GM13977 (cell line): ENCODE measurements around the gene ENKUR.

Experiments
- DNase-seq: peaks from one replicate; pipeline ENCODE4 v3.0.0; 2012; ENCODE audit warnings: low spot score
- CTCF ChIP-seq: IDR thresholded peaks from 2 replicates; pipeline ENCODE4 v1.5.1; 2012; ENCODE audit warnings: mild to moderate bottlenecking, control low read depth; ENCODE audit not compliant: insufficient read depth; ENCODE audit errors: extremely low read depth, missing control alignments
- in situ Hi-C: fragments of 300-500 bp; cut with MboI; formaldehyde crosslinking; loops from one replicate; pipeline ENCODE4 v1.12.0; 2022; ENCODE audit warnings: low sequenced_read_pairs, low pct_unique_long_range_greater_than_20kb, mixed read lengths, inconsistent platforms; ENCODE audit not compliant: unreplicated experiment

The ENKUR gene

GRCh38 chr10:25047591-25048301 lies 31.8 kb upstream of the ENKUR start:
- in situ Hi-C loops, result no loop called here
- DNase-seq, result no peak
- TF ChIP-seq CTCF, result no peak

- no peak for DNase-seq
- TF ChIP-seq CTCF, result no peak
- in situ Hi-C loops, result no loop called here
Measured at GRCh38 chr10:25047088-25047487, 31.1 kb upstream of the ENKUR start.

- TF ChIP-seq CTCF, result no peak
- DNase-seq, result no peak
- in situ Hi-C loops, result no loop called here
Measured at GRCh38 chr10:25046641-25047040, 30.7 kb upstream of the ENKUR start.

- in situ Hi-C loops, result no loop called here
- DNase-seq, result no peak
- no peak for TF ChIP-seq CTCF
Measured at GRCh38 chr10:25039531-25039930, 23.6 kb upstream of the ENKUR start.

GRCh38 chr10:25038325-25038724 lies 22.4 kb upstream of the ENKUR start:
- in situ Hi-C loops, result no loop called here
- DNase-seq, result no peak
- TF ChIP-seq CTCF, result no peak

GRCh38 chr10:25036381-25036780 lies 20.4 kb upstream of the ENKUR start:
- in situ Hi-C loops, result no loop called here
- TF ChIP-seq CTCF, result no peak
- no peak for DNase-seq

- TF ChIP-seq CTCF, result no peak
- in situ Hi-C loops, result no loop called here
- no peak for DNase-seq
Measured at GRCh38 chr10:25029519-25029918, 13.6 kb upstream of the ENKUR start.
